ENCODE measurements around the gene TEP1. TPM values are rescaled to one million over a fixed set of nuclear protein-coding genes. Genes with fewer than 3 reads are reported as not detected.
A peak's percentile ranks its signal among the peaks of the same experiment; 100 is the strongest.

Gene TEP1
- total RNA-seq, 1 donor: 33.3 TPM

DNA sequence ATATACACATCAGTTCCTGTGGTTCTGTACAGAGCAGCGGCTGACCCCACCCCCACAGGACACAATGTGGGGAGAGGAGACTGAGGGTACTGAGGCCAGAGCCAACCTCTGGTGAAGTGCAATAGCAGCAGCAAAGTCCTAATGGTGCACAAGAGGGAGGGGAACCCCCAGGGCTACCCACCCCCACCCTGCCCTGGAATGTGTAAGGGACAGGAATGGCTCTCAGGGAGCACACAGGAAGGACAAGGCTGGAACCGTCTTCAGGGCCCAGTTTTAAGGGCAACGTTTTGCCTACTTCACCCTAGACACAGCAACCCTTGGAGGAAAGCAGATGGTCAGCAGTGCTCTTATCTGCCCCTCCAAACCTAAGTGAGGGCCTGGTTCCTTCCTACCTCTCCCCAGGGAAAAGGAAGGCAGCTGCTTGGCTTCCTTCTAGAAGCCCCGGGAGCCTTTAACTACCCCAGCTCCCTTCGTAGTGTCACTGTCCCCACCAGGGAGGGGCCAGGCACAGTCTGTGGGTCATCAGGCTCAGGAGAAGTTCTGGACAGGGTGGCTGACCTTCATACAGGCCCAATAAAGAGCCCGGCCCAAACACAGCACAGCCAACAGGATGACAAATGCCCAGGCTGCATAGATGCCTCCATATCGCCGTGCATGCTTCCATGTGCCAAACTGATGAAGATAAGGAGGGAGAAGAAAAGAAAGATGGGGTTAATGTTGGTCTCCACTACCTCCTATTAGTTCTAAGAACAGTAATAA is 44.9 kb upstream of the TEP1 start:
- H4K20me1 ChIP-seq (ENCODE audit: insufficient read depth, low read length): peaks cover 9% of the 10 kb centered on the region
- DNase-seq (ENCODE audit: insufficient read length, low spot score, missing footprints): no peak
- no peak overlapping the region for H3K4me2 ChIP-seq (ENCODE audit: insufficient read depth, low read length)
- peaks cover 37% of the 10 kb centered on the region for H3K36me3 ChIP-seq (ENCODE audit: insufficient read depth, low read length)
- H3K79me2 ChIP-seq (ENCODE audit: insufficient read depth, low read length): peaks cover 65% of the 10 kb centered on the region
- TF ChIP-seq, protein P1, sequence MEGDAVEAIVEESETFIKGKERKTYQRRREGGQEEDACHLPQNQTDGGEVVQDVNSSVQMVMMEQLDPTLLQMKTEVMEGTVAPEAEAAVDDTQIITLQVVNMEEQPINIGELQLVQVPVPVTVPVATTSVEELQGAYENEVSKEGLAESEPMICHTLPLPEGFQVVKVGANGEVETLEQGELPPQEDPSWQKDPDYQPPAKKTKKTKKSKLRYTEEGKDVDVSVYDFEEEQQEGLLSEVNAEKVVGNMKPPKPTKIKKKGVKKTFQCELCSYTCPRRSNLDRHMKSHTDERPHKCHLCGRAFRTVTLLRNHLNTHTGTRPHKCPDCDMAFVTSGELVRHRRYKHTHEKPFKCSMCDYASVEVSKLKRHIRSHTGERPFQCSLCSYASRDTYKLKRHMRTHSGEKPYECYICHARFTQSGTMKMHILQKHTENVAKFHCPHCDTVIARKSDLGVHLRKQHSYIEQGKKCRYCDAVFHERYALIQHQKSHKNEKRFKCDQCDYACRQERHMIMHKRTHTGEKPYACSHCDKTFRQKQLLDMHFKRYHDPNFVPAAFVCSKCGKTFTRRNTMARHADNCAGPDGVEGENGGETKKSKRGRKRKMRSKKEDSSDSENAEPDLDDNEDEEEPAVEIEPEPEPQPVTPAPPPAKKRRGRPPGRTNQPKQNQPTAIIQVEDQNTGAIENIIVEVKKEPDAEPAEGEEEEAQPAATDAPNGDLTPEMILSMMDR (IDR thresholded peaks at IDR 0.05; ENCODE audit: extremely low read depth, low read depth, low read length): no peak
- no peak overlapping the region for H2AFZ ChIP-seq (ENCODE audit: low read length)
- no peak overlapping the region for H3K27ac ChIP-seq (ENCODE audit: low read depth, low read length)
- H3K4me3 ChIP-seq (ENCODE audit: insufficient read depth, low read length): no peak overlapping the region
- H3K27me3 ChIP-seq (ENCODE audit: insufficient read depth, low read length): no peaks in the 10 kb centered on the region
- no peaks in the 10 kb centered on the region for H3K9me3 ChIP-seq (ENCODE audit: low read depth, low read length)
- peaks cover 32% of the 10 kb centered on the region for H3K4me1 ChIP-seq (ENCODE audit: insufficient read depth, low read length)

- TF ChIP-seq, protein P1 (IDR thresholded peaks at IDR 0.05; ENCODE audit: extremely low read depth, low read depth, low read length): no peak
- peak overlapping the region; percentile 92 for H3K27ac ChIP-seq (ENCODE audit: low read depth, low read length)
Measured at GRCh38 chr14:20456971-20457370, 43.7 kb upstream of the TEP1 start.

GRCh38 chr14:20455355-20456300 is 42.3 kb upstream of the TEP1 start:
- peak overlapping the region; percentile 84 for H3K4me3 ChIP-seq (ENCODE audit: insufficient read depth, low read length)
- peak overlapping the region; percentile 92 for H3K4me2 ChIP-seq (ENCODE audit: insufficient read depth, low read length)
- no peaks in the 10 kb centered on the region for H3K9me3 ChIP-seq (ENCODE audit: low read depth, low read length)
- peaks cover 65% of the 10 kb centered on the region for H3K79me2 ChIP-seq (ENCODE audit: insufficient read depth, low read length)
- H3K27ac ChIP-seq (ENCODE audit: low read depth, low read length): peak overlapping the region; percentile 92
- TF ChIP-seq, protein P1 (IDR thresholded peaks at IDR 0.05; ENCODE audit: extremely low read depth, low read depth, low read length): no peak
- H3K4me1 ChIP-seq (ENCODE audit: insufficient read depth, low read length): peaks cover 28% of the 10 kb centered on the region
- H3K27me3 ChIP-seq (ENCODE audit: insufficient read depth, low read length): no peaks in the 10 kb centered on the region
- peak overlapping the region; percentile 92 for H2AFZ ChIP-seq (ENCODE audit: low read length)
- peaks cover 49% of the 10 kb centered on the region for H3K36me3 ChIP-seq (ENCODE audit: insufficient read depth, low read length)
- H4K20me1 ChIP-seq (ENCODE audit: insufficient read depth, low read length): peaks cover 7% of the 10 kb centered on the region
- DNase-seq (ENCODE audit: insufficient read length, low spot score, missing footprints): peak; percentile 95

More at GRCh38 chr14:20456971-20457370, 43.7 kb upstream of the TEP1 start:
- no peak overlapping the region for H3K4me3 ChIP-seq (ENCODE audit: insufficient read depth, low read length)
- peaks cover 9% of the 10 kb centered on the region for H4K20me1 ChIP-seq (ENCODE audit: insufficient read depth, low read length)
- no peak for DNase-seq (ENCODE audit: insufficient read length, low spot score, missing footprints)
- H3K9me3 ChIP-seq (ENCODE audit: low read depth, low read length): no peaks in the 10 kb centered on the region
- no peak overlapping the region for H2AFZ ChIP-seq (ENCODE audit: low read length)
- H3K27me3 ChIP-seq (ENCODE audit: insufficient read depth, low read length): no peaks in the 10 kb centered on the region
- peaks cover 70% of the 10 kb centered on the region for H3K79me2 ChIP-seq (ENCODE audit: insufficient read depth, low read length)
- H3K4me1 ChIP-seq (ENCODE audit: insufficient read depth, low read length): peaks cover 32% of the 10 kb centered on the region
- peaks cover 40% of the 10 kb centered on the region for H3K36me3 ChIP-seq (ENCODE audit: insufficient read depth, low read length)
- H3K4me2 ChIP-seq (ENCODE audit: insufficient read depth, low read length): peak overlapping the region; percentile 92

Measured in osteoblast (primary cell).